WTC11 (cell line): ENCODE data around the gene CSNK1G3. TPM values are rescaled to one million over a fixed set of nuclear protein-coding genes. Genes with fewer than 3 reads are reported as not detected.

Source experiments
- ATAC-seq: fragments of 200-7000 bp; cut with Tn5 transposase; 2 replicates; pipeline ENCODE4 v1.10.0; 2021; ENCODE audit warnings: mild to moderate bottlenecking, moderate library complexity
- CTCF ChIA-PET: fragments of 300-600 bp; sonication (Branson Sonifier 250); formaldehyde crosslinking; loops from one replicate; lab custom pipeline; 2021; ENCODE audit warnings: antibody characterized with exemption; lab: Charles Lee
- POLR2A ChIA-PET: fragments of 350-600 bp; sonication (Branson Sonifier 250); formaldehyde crosslinking; loops from one replicate; lab custom pipeline; 2021; ENCODE audit warnings: antibody characterized with exemption; lab: Charles Lee
- DNase-seq: peaks from one replicate; pipeline ENCODE4 v3.0.0; 2021; ENCODE audit warnings: low spot score
- H3K27ac Mint-ChIP-seq: 2 replicates; pipeline ENCODE4 v1.8.0; 2021; ENCODE audit warnings: mixed read lengths
- H3K27me3 Mint-ChIP-seq: 2 replicates; pipeline ENCODE4 v1.8.0; 2021; ENCODE audit warnings: low read depth, mild to moderate bottlenecking, moderate library complexity, mixed read lengths
- H3K36me3 Mint-ChIP-seq: 2 replicates; pipeline ENCODE4 v1.8.0; 2021; ENCODE audit warnings: mixed read lengths
- H3K4me1 Mint-ChIP-seq: 2 replicates; pipeline ENCODE4 v1.8.0; 2022; ENCODE audit warnings: mixed read lengths
- H3K4me3 Mint-ChIP-seq: 2 replicates; pipeline ENCODE4 v1.8.0; 2021; ENCODE audit warnings: mild to moderate bottlenecking, moderate library complexity, mixed read lengths
- H3K9me3 Mint-ChIP-seq: 2 replicates; pipeline ENCODE4 v1.8.0; 2021; ENCODE audit warnings: mixed read lengths
- CREB1 ChIP-seq: sonication (generic); formaldehyde crosslinking; IDR thresholded peaks from 2 replicates; pipeline ENCODE4 v1.8.0; 2023; ENCODE audit warnings: mild to moderate bottlenecking, missing genetic modification reagents
- GABPB1 ChIP-seq: sonication (generic); formaldehyde crosslinking; IDR thresholded peaks from 2 replicates; pipeline ENCODE4 v1.8.1; 2023; ENCODE audit warnings: mild to moderate bottlenecking, missing genetic modification reagents
- GTF2I ChIP-seq: fragments of 250-450 bp; sonication (Bioruptor Pico); conservative IDR thresholded peaks from 2 replicates; pipeline ENCODE4 v1.4.0; 2021; ENCODE audit warnings: mild to moderate bottlenecking
- HMGA2 ChIP-seq: fragments of 250-450 bp; sonication (Bioruptor Pico); IDR thresholded peaks from 2 replicates; pipeline ENCODE4 v1.4.0; 2021; ENCODE audit warnings: mild to moderate bottlenecking, moderate library complexity
- MYBL2 ChIP-seq: sonication (generic); formaldehyde crosslinking; IDR thresholded peaks from 2 replicates; pipeline ENCODE4 v1.8.1; 2023; ENCODE audit warnings: mild to moderate bottlenecking, moderate library complexity, missing genetic modification reagents
- NR3C1 ChIP-seq: sonication (generic); formaldehyde crosslinking; conservative IDR thresholded peaks from 2 replicates; pipeline ENCODE4 v1.8.1; 2023; ENCODE audit warnings: low read depth, mild to moderate bottlenecking, missing genetic modification reagents
- PRRX2 ChIP-seq: fragments of 250-450 bp; sonication (Bioruptor Pico); IDR thresholded peaks from 2 replicates; pipeline ENCODE4 v1.8.0; 2021; ENCODE audit warnings: mild to moderate bottlenecking
- RORB ChIP-seq: fragments of 250-450 bp; sonication (Bioruptor Pico); IDR thresholded peaks from 2 replicates; pipeline ENCODE4 v1.9.0; 2021; ENCODE audit warnings: mild to moderate bottlenecking
- SP1 ChIP-seq: sonication (generic); formaldehyde crosslinking; conservative IDR thresholded peaks from 2 replicates; pipeline ENCODE4 v1.8.1; 2022; ENCODE audit warnings: missing genetic modification reagents
- TEAD1 ChIP-seq: sonication (generic); formaldehyde crosslinking; IDR thresholded peaks from 2 replicates; pipeline ENCODE4 v1.8.0; 2022; ENCODE audit warnings: mild to moderate bottlenecking, missing genetic modification reagents
- TP53 ChIP-seq: sonication (generic); formaldehyde crosslinking; IDR thresholded peaks from 2 replicates; pipeline ENCODE4 v1.8.1; 2023; ENCODE audit warnings: mild to moderate bottlenecking, missing genetic modification reagents
- ZBTB21 ChIP-seq: sonication (generic); formaldehyde crosslinking; IDR thresholded peaks from 2 replicates; pipeline ENCODE4 v1.8.1; 2023; ENCODE audit warnings: mild to moderate bottlenecking, missing genetic modification reagents, borderline replicate concordance
- ZNF396 ChIP-seq: fragments of 250-450 bp; sonication (Bioruptor Pico); IDR thresholded peaks from 2 replicates; pipeline ENCODE4 v1.8.0; 2021; ENCODE audit warnings: mild to moderate bottlenecking, moderate library complexity, borderline replicate concordance
- total RNA-seq: library from RNA; stranded (reverse); gene quantifications from 3 replicates; pipeline ENCODE4 v1.2.3, GENCODE V29; 2021
- TF ChIP-seq, protein P1 (sequence below): sonication (generic); formaldehyde crosslinking; conservative IDR thresholded peaks from 2 replicates; pipeline ENCODE4 v1.8.1; 2022; ENCODE audit warnings: mild to moderate bottlenecking, missing genetic modification reagents
- TF ChIP-seq, protein P2 (sequence below): sonication (generic); formaldehyde crosslinking; IDR thresholded peaks from 2 replicates; pipeline ENCODE4 v1.8.1; 2023; ENCODE audit warnings: mild to moderate bottlenecking, missing genetic modification reagents
- TF ChIP-seq, protein P3 (sequence below): sonication (generic); formaldehyde crosslinking; IDR thresholded peaks from 2 replicates; pipeline ENCODE4 v1.8.0; 2022; ENCODE audit warnings: missing genetic modification reagents
- TF ChIP-seq, protein P4 (sequence below): sonication (generic); formaldehyde crosslinking; IDR thresholded peaks from 2 replicates; pipeline ENCODE4 v1.8.1; 2022; ENCODE audit warnings: mild to moderate bottlenecking, missing genetic modification reagents, moderate library complexity, borderline replicate concordance
- TF ChIP-seq, protein P5 (sequence below): sonication (generic); formaldehyde crosslinking; IDR thresholded peaks from 2 replicates; pipeline ENCODE4 v1.8.1; 2022; ENCODE audit warnings: low read depth, mild to moderate bottlenecking, moderate library complexity, missing genetic modification reagents, borderline replicate concordance
- TF ChIP-seq, protein P6 (sequence below): sonication (generic); formaldehyde crosslinking; IDR thresholded peaks from 2 replicates; pipeline ENCODE4 v1.8.1; 2023; ENCODE audit warnings: mild to moderate bottlenecking, missing genetic modification reagents

CSNK1G3 gene
- total RNA-seq, 1 experiment from 2014 or later: 51.2 TPM

DNA sequence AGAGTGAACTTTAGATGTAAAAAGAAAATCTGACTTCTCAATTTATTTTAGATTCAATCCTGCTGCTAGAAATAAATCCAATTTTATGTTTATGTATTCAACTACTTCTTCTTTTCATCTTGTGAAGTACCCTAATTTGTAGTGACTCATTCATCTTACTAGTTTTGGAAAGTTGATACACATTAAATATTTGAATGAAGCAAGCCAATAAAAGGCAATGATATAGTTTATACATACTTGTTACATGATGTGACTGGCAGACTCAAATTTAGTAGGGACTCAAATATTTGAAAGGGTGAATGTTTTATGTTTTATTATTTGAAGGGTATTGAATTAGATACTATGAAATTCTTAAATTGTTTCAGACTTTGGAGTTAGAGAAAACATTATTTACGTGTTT lies 34.7 kb downstream of the CSNK1G3 start (continued):
- TF ChIP-seq, protein P1, sequence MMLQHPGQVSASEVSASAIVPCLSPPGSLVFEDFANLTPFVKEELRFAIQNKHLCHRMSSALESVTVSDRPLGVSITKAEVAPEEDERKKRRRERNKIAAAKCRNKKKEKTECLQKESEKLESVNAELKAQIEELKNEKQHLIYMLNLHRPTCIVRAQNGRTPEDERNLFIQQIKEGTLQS (CRISPR knock-in tag): no peak
- TF ChIP-seq MYBL2: no peak

DNA sequence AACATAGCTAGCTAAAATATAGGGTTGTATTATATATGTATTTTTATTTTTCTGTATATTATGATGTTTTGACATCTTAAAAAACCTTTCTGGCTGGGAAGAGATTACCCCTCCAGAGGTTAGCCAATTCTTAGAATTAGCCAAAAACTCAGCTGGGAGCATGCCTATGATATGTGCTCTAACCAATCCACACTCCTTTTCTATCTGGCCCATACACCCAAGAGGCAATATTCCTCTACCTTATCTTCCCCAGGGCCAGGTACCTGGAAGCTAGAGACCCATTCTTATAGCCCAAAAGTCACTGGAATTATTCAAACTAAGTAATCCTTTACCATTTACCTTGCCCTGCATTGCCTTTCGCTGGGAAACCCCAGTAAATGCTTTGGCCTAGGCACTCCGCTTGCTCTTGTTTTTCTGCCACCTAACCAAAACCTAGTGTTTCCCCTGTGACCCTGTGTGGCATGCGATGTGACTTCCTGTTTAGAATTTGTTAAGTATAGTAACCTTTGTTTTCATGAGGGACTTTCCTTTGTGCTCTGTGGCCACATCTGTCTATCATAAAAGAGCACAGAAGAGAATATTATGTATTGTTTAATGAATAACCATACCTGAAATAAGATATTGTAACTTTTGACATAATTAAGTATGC lies 37.4 kb downstream of the CSNK1G3 start:
- no peaks in the 10 kb centered on the region for H3K27me3 Mint-ChIP-seq
- peak overlapping the region; percentile 40; the same call in 1 of the 2 replicates for H3K27ac Mint-ChIP-seq
- ChIA-PET POLR2A (no interaction called here), CTCF (no interaction called here)
- peaks cover 4% of the 10 kb centered on the region for H3K4me1 Mint-ChIP-seq
- H3K9me3 Mint-ChIP-seq: peaks cover 3% of the 10 kb centered on the region; the same call in 1 of the 2 replicates
- peaks cover 6% of the 10 kb centered on the region for H3K36me3 Mint-ChIP-seq
- H3K4me3 Mint-ChIP-seq: no peak overlapping the region
- ATAC-seq: peak; percentile 20; the same call in 1 of the 2 replicates
- TF ChIP-seq PRRX2 (CRISPR knock-in tag): no peak
- TF ChIP-seq HMGA2 (CRISPR knock-in tag): no peak
- TF ChIP-seq, protein P2, sequence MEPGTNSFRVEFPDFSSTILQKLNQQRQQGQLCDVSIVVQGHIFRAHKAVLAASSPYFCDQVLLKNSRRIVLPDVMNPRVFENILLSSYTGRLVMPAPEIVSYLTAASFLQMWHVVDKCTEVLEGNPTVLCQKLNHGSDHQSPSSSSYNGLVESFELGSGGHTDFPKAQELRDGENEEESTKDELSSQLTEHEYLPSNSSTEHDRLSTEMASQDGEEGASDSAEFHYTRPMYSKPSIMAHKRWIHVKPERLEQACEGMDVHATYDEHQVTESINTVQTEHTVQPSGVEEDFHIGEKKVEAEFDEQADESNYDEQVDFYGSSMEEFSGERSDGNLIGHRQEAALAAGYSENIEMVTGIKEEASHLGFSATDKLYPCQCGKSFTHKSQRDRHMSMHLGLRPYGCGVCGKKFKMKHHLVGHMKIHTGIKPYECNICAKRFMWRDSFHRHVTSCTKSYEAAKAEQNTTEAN (CRISPR knock-in tag): no peak
- TF ChIP-seq, protein P3, sequence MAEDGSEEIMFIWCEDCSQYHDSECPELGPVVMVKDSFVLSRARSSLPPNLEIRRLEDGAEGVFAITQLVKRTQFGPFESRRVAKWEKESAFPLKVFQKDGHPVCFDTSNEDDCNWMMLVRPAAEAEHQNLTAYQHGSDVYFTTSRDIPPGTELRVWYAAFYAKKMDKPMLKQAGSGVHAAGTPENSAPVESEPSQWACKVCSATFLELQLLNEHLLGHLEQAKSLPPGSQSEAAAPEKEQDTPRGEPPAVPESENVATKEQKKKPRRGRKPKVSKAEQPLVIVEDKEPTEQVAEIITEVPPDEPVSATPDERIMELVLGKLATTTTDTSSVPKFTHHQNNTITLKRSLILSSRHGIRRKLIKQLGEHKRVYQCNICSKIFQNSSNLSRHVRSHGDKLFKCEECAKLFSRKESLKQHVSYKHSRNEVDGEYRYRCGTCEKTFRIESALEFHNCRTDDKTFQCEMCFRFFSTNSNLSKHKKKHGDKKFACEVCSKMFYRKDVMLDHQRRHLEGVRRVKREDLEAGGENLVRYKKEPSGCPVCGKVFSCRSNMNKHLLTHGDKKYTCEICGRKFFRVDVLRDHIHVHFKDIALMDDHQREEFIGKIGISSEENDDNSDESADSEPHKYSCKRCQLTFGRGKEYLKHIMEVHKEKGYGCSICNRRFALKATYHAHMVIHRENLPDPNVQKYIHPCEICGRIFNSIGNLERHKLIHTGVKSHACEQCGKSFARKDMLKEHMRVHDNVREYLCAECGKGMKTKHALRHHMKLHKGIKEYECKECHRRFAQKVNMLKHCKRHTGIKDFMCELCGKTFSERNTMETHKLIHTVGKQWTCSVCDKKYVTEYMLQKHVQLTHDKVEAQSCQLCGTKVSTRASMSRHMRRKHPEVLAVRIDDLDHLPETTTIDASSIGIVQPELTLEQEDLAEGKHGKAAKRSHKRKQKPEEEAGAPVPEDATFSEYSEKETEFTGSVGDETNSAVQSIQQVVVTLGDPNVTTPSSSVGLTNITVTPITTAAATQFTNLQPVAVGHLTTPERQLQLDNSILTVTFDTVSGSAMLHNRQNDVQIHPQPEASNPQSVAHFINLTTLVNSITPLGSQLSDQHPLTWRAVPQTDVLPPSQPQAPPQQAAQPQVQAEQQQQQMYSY (CRISPR knock-in tag): no peak
- TF ChIP-seq TEAD1 (CRISPR knock-in tag): no peak
- TF ChIP-seq ZBTB21: no peak
- TF ChIP-seq SP1: no peak
- TF ChIP-seq CREB1 (CRISPR knock-in tag): no peak
- no peak for DNase-seq

DNA sequence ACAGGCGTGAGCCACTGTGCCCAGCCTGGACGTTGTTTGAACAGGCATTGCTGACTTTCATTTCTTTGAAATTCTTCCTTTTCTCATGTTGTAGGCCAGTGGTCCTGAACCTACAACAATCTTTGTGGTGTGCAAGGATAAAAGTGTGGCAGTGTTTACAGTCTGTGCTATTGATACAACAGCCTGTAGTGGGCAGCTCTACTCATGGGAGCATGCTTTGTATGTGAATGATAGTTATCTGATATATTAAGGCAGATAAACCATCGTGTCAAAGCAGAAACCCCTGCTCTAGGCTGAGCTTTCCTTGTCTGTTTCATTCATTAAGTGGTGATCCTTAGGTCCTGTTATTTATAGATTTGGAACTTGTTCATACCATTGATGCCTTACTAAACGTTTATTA lies 42.6 kb downstream of the CSNK1G3 start:
- Mint-ChIP-seq H3K4me3 (no peak overlapping the region), H3K9me3 (no peaks in the 10 kb centered on the region), H3K4me1 (peaks cover 18% of the 10 kb centered on the region), H3K36me3 (no peaks in the 10 kb centered on the region; the same call in 1 of the 2 replicates), H3K27me3 (no peaks in the 10 kb centered on the region), H3K27ac (peak overlapping the region; percentile 9; the same call in 1 of the 2 replicates)
- CTCF ChIA-PET: interaction anchor here (0.9 kb wide), 1 partner anchor 56 kb away, joined by 3 read pairs; no protein-coding TSS in a partner anchor
- no peak for DNase-seq
- POLR2A ChIA-PET: no interaction called here
- peak; percentile 51 for ATAC-seq
- TF ChIP-seq RORB (CRISPR knock-in tag) (no peak), ZNF396 (CRISPR knock-in tag) (no peak)
- TF ChIP-seq, protein P4, sequence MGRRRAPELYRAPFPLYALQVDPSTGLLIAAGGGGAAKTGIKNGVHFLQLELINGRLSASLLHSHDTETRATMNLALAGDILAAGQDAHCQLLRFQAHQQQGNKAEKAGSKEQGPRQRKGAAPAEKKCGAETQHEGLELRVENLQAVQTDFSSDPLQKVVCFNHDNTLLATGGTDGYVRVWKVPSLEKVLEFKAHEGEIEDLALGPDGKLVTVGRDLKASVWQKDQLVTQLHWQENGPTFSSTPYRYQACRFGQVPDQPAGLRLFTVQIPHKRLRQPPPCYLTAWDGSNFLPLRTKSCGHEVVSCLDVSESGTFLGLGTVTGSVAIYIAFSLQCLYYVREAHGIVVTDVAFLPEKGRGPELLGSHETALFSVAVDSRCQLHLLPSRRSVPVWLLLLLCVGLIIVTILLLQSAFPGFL (CRISPR knock-in tag): no peak

DNA sequence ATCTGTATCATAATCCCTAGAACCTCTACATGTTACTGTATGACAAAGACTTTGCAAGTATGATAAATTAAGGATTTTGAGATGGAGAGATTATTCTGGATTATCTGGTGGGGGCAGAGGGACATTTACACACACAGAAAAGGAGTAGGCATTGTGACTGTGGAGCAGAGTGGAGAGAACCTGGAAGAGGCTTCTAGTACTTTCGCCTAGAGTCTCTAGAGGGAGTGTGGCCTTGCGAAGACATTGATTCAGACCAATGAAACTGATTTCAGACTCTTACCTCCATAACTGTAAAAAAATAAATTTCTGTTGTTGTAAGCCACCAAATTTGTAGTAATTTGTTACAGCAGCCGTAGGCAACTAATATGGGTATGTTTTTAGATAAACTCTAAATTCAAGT lies 45.9 kb downstream of the CSNK1G3 start:
- CTCF ChIA-PET: no interaction called here
- no peaks in the 10 kb centered on the region for H3K27me3 Mint-ChIP-seq
- H3K4me3 Mint-ChIP-seq: no peak overlapping the region
- no peak overlapping the region for H3K27ac Mint-ChIP-seq
- DNase-seq (no peak), ATAC-seq (peak; percentile 82)
- peaks cover 36% of the 10 kb centered on the region for H3K4me1 Mint-ChIP-seq
- POLR2A ChIA-PET: no interaction called here
- H3K36me3 Mint-ChIP-seq: peaks cover 4% of the 10 kb centered on the region
- H3K9me3 Mint-ChIP-seq: no peaks in the 10 kb centered on the region
- TF ChIP-seq HMGA2 (CRISPR knock-in tag) (no peak), NR3C1 (CRISPR knock-in tag) (no peak), GABPB1 (no peak), TP53 (CRISPR knock-in tag) (no peak), GTF2I (CRISPR knock-in tag) (no peak)
- TF ChIP-seq, protein P5, sequence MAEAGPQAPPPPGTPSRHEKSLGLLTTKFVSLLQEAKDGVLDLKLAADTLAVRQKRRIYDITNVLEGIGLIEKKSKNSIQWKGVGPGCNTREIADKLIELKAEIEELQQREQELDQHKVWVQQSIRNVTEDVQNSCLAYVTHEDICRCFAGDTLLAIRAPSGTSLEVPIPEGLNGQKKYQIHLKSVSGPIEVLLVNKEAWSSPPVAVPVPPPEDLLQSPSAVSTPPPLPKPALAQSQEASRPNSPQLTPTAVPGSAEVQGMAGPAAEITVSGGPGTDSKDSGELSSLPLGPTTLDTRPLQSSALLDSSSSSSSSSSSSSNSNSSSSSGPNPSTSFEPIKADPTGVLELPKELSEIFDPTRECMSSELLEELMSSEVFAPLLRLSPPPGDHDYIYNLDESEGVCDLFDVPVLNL (CRISPR knock-in tag): no peak
- TF ChIP-seq, protein P6, sequence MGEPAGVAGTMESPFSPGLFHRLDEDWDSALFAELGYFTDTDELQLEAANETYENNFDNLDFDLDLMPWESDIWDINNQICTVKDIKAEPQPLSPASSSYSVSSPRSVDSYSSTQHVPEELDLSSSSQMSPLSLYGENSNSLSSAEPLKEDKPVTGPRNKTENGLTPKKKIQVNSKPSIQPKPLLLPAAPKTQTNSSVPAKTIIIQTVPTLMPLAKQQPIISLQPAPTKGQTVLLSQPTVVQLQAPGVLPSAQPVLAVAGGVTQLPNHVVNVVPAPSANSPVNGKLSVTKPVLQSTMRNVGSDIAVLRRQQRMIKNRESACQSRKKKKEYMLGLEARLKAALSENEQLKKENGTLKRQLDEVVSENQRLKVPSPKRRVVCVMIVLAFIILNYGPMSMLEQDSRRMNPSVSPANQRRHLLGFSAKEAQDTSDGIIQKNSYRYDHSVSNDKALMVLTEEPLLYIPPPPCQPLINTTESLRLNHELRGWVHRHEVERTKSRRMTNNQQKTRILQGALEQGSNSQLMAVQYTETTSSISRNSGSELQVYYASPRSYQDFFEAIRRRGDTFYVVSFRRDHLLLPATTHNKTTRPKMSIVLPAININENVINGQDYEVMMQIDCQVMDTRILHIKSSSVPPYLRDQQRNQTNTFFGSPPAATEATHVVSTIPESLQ (CRISPR knock-in tag): no peak
- TF ChIP-seq, protein P1 (CRISPR knock-in tag): no peak
- TF ChIP-seq, protein P4 (CRISPR knock-in tag): no peak
